Measurements from ENCODE around the gene EMP2. TPM values are rescaled to one million over a fixed set of nuclear protein-coding genes. Genes with fewer than 3 reads are reported as not detected.
A peak's percentile ranks its signal among the peaks of the same experiment; 100 is the strongest.

The EMP2 gene
- total RNA-seq, 5 donors from 2014 or later (not counting 1 experiment from before 2014, with no cell fraction given): 0.30 to 0.98 (median 0.61) TPM; not detected in 2

DNA sequence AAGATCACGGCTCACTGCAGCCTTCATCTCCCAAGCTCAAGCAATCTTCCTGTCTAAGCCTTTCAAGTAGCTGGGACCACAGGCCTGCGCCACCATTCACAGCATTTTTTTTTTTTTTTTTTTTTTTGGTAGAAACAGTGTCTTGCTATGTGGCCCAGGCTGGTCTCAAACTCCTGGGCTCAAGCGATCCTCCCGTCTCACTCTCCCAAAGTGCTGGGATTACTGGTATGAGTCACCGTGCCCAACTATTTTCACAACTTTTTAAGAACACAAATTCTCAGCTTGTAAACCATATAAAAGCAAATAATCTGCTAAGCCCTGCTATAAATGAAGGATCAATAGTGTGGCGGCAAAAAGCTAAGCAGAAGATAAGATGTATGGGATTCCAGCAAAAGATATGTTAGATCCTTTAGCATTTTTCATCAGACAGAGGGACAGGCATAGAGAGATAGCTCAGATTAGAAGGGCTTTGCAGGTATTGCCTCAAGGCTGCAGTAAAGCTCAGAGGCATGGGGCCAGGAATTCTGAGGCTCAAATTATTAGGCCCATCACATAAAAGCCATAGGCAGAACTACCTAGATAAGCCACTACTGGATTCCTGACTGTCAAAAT is 55.1 kb downstream of the EMP2 start:
- 60% methylated on average over 1 of the region's 6 CpGs for WGBS (ENCODE audit: insufficient coverage)

GRCh38 chr16:10522966-10523365 is 57.4 kb downstream of the EMP2 start:
- Histone ChIP-seq H3K4me1 (ENCODE audit: control insufficient read depth in 1 of 2, extremely low read depth in 1 of 2, insufficient read depth in 2 of 2, low read length in 2 of 2) (no peaks in the 10 kb centered on the region), H3K9me3 (no peaks in the 10 kb centered on the region), H3K4me3 (ENCODE audit: control insufficient read depth in 1 of 2, extremely low read depth in 1 of 2, low read length in 1 of 2) (no peak overlapping the region), H3K27me3 (replicated peaks in 1 of 2; ENCODE audit: control insufficient read depth in 2 of 2, extremely low read depth in 1 of 2, insufficient read depth in 2 of 2, low read length in 1 of 2) (peaks cover 0 to 10% of the 10 kb centered on the region in 2 experiments), H3K36me3 (ENCODE audit: control insufficient read depth in 2 of 2, extremely low read depth in 1 of 2, insufficient read depth in 1 of 2, low read length in 1 of 2) (no peaks in the 10 kb centered on the region), H3K27ac (ENCODE audit: low read length) (no peak overlapping the region)
- no peaks in the 10 kb centered on the region for H3K36me3 Mint-ChIP-seq
- DNase-seq (no peak), ATAC-seq (replicated peaks in 1 of 4) (no peak)
- no peak overlapping the region for H3K27ac Mint-ChIP-seq
- H3K9me3 Mint-ChIP-seq: no peaks in the 10 kb centered on the region
- 100% methylated on average over 1 of the region's 2 CpGs for WGBS (ENCODE audit: insufficient coverage)
- ChIA-PET CTCF (interaction anchor here (1.1 to 1.2 kb wide), 2 partner anchors 213 kb away, joined by 3 to 6 read pairs; no protein-coding TSS in a partner anchor), POLR2A (interaction anchor here in 1 of 2 donors (0.6 kb wide), 1 partner anchor 356 kb away, joined by 8 read pairs; no protein-coding TSS in a partner anchor)
- peaks cover 0 to 1% (median 0%) of the 10 kb centered on the region in 3 donors for H3K4me1 Mint-ChIP-seq
- no peak overlapping the region for H3K4me3 Mint-ChIP-seq
- H3K27me3 Mint-ChIP-seq: peaks cover 4 to 9% of the 10 kb centered on the region in 2 donors

More for the DNA sequence above, 55.1 kb downstream of the EMP2 start:
- ATAC-seq (replicated peaks in 1 of 4) (no peak), DNase-seq (no peak)
- CTCF ChIA-PET: interaction anchor here in 1 of 2 donors (0.7 kb wide), 1 partner anchor 211 kb away, joined by 3 read pairs; no protein-coding TSS in a partner anchor
- no peak overlapping the region for H3K27ac ChIP-seq (ENCODE audit: low read length)
- H3K27me3 ChIP-seq (replicated peaks in 1 of 2; ENCODE audit: control insufficient read depth in 2 of 2, extremely low read depth in 1 of 2, insufficient read depth in 2 of 2, low read length in 1 of 2): no peaks in the 10 kb centered on the region
- Mint-ChIP-seq H3K9me3 (no peaks in the 10 kb centered on the region), H3K27me3 (peaks cover 3 to 4% of the 10 kb centered on the region in 2 donors), H3K4me1 (peaks cover 0 to 1% (median 0%) of the 10 kb centered on the region in 3 donors), H3K27ac (no peak overlapping the region), H3K36me3 (no peaks in the 10 kb centered on the region), H3K4me3 (no peak overlapping the region)
- no peak overlapping the region for H3K4me3 ChIP-seq (ENCODE audit: control insufficient read depth in 1 of 2, extremely low read depth in 1 of 2, low read length in 1 of 2)
- H3K4me1 ChIP-seq (ENCODE audit: control insufficient read depth in 1 of 2, extremely low read depth in 1 of 2, insufficient read depth in 2 of 2, low read length in 2 of 2): no peaks in the 10 kb centered on the region
- H3K36me3 ChIP-seq (ENCODE audit: control insufficient read depth in 2 of 2, extremely low read depth in 1 of 2, insufficient read depth in 1 of 2, low read length in 1 of 2): no peaks in the 10 kb centered on the region
- POLR2A ChIA-PET: no interaction called here
- no peaks in the 10 kb centered on the region for H3K9me3 ChIP-seq

DNA sequence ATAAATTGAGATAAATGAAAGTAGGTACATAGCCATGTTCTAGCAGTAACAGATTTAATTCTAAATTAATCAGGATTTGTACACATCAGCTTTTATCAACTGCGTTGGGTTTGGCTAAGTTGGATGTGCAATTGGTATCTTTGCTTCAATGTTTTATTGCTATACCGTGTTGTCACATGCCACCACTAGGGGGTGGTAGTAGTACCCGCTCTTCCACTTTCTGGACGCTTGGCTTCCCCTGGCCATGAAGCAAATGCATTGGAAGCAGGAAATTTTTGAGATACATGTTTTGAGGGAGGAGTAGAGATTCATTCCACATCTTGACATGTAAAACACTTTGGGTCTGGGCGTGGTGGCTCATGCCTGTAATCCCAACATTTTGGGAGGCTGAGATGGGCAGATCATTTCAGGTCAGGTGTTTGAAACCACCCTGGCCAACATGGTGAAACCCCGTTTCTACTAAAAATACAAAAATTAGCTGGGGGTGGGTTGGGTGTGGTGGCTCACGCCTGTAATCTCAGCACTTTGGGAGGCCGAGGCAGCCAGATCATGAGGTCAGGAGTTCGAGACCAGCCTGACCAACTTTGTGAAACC is 58.6 kb downstream of the EMP2 start:
- ChIA-PET CTCF (interaction anchor here (0.6 to 1.6 kb wide), 4 partner anchors 47 to 223 kb away, joined by 3 to 5 read pairs (median 4); no protein-coding TSS in a partner anchor), POLR2A (no interaction called here)
- Histone ChIP-seq H3K9me3 (no peaks in the 10 kb centered on the region), H3K4me1 (ENCODE audit: control insufficient read depth in 1 of 2, extremely low read depth in 1 of 2, insufficient read depth in 2 of 2, low read length in 2 of 2) (no peaks in the 10 kb centered on the region), H3K4me3 (ENCODE audit: control insufficient read depth in 1 of 2, extremely low read depth in 1 of 2, low read length in 1 of 2) (no peak overlapping the region), H3K27ac (ENCODE audit: low read length) (no peak overlapping the region), H3K36me3 (ENCODE audit: control insufficient read depth in 2 of 2, extremely low read depth in 1 of 2, insufficient read depth in 1 of 2, low read length in 1 of 2) (no peaks in the 10 kb centered on the region), H3K27me3 (replicated peaks in 1 of 2; ENCODE audit: control insufficient read depth in 2 of 2, extremely low read depth in 1 of 2, insufficient read depth in 2 of 2, low read length in 1 of 2) (peaks cover 0 to 17% of the 10 kb centered on the region in 2 experiments)
- no peaks in the 10 kb centered on the region for H3K36me3 Mint-ChIP-seq
- H3K4me1 Mint-ChIP-seq: peaks cover 0 to 1% (median 0%) of the 10 kb centered on the region in 3 donors
- H3K27ac Mint-ChIP-seq: no peak overlapping the region
- 0% methylated on average over 2 of the region's 9 CpGs for WGBS (ENCODE audit: insufficient coverage)
- H3K4me3 Mint-ChIP-seq: no peak overlapping the region
- ATAC-seq (replicated peaks in 1 of 4): peak in 1 of 4 experiments; percentile 43
- peak in 23 of 35 experiments; percentile 2 to 71 (median 17) for DNase-seq
- peaks cover 4 to 9% of the 10 kb centered on the region in 2 donors for H3K27me3 Mint-ChIP-seq
- H3K9me3 Mint-ChIP-seq: no peaks in the 10 kb centered on the region

DNA sequence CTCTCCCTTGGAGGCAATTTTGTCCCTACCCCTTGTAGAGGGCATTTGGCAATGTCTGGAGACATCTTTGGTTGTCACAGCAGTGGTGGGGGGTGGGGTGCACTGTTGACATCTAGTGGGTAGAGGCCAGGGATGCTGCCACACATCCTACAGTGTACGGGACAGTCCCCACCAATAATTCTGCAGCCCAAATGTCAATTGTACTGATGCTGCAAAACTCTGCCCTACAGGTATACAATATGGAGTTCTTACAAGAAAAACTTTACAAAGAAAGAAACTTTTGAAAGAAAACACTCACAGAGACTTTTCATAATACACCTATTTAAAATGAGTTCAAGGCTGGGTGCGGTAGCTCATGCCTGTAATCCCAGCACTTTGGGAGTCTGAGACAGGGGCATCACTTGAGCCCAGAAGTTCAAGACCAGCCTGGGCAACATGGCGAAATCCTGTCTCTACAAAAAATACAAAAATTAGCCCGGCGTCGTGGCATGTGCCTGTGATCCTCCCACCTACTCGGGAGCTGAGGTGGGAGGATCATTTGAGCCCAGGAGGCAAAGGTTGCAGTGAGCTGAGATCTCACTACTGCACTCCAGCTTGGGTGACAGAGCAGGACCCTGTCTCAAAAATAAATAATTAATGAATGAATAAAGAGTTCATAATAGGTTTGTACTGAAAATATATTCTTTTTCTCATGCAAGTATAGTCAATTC is 59.4 kb downstream of the EMP2 start:
- no peaks in the 10 kb centered on the region for H3K36me3 Mint-ChIP-seq
- ATAC-seq (replicated peaks in 1 of 4): no peak

DNA sequence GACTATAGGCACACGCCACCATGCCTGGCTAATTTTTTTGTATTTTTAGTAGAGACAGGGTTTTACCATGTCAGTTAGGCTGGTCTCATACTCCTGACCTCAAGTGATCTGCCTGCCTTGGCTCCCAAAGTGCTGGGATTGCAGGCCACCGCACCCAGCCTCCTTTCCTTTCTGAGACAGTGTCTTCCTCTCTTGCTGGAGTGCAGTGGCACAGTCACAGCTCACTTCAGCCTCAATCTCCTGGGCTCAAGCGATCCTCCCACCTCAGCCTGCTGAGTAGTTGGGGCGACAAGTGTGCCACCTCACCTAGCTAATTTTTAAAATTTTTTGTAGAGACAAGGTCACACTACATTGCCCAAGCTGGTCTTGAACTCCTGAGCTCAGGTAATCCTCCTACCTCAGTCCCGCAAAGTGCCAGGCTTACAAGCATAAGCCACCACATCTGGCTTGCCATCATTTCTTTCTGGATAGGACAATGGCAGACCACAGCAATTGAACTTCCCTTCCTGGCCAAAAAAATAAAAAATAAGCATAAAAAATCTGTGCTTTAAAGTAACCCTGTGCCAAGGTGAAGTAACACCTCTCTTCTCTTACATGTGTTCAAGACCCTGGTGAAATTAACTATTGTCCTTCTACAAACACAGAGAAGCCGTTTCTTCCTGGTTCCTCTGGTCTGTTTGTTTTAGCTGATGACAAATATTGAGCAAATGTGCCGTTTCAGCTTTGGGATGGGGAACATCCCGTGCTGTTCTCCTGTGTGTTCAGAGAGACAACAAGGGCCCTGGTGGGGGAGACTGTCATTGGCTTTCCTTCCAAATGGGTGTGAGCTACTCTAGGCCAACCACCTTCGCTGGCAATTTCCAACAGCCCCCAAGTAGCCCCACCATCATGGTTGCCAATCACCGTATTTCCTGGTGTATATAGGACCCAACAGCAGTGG is 60.2 kb downstream of the EMP2 start:
- peaks cover 0 to 1% (median 0%) of the 10 kb centered on the region in 3 donors for H3K4me1 Mint-ChIP-seq
- H3K27me3 ChIP-seq (replicated peaks in 1 of 2; ENCODE audit: control insufficient read depth in 2 of 2, extremely low read depth in 1 of 2, insufficient read depth in 2 of 2, low read length in 1 of 2): peaks cover 0 to 20% of the 10 kb centered on the region in 2 experiments
- no peaks in the 10 kb centered on the region for H3K9me3 ChIP-seq
- ChIA-PET CTCF (interaction anchor here (0.5 to 1.6 kb wide), 4 partner anchors 216 to 1859 kb away, joined by 3 to 5 read pairs (median 4); no protein-coding TSS in a partner anchor), POLR2A (no interaction called here)
- 92% methylated on average over 5 of the region's 10 CpGs for WGBS (ENCODE audit: insufficient coverage)
- no peak overlapping the region for H3K27ac ChIP-seq (ENCODE audit: low read length)
- H3K27ac Mint-ChIP-seq: no peak overlapping the region
- no peak for DNase-seq
- H3K4me3 ChIP-seq (ENCODE audit: control insufficient read depth in 1 of 2, extremely low read depth in 1 of 2, low read length in 1 of 2): no peak overlapping the region
- ATAC-seq (replicated peaks in 1 of 4): no peak
- H3K36me3 ChIP-seq (ENCODE audit: control insufficient read depth in 2 of 2, extremely low read depth in 1 of 2, insufficient read depth in 1 of 2, low read length in 1 of 2): no peaks in the 10 kb centered on the region
- H3K9me3 Mint-ChIP-seq: no peaks in the 10 kb centered on the region
- no peaks in the 10 kb centered on the region for H3K4me1 ChIP-seq (ENCODE audit: control insufficient read depth in 1 of 2, extremely low read depth in 1 of 2, insufficient read depth in 2 of 2, low read length in 2 of 2)
- H3K4me3 Mint-ChIP-seq: no peak overlapping the region
- H3K27me3 Mint-ChIP-seq: peaks cover 4 to 9% of the 10 kb centered on the region in 2 donors
- H3K36me3 Mint-ChIP-seq: no peaks in the 10 kb centered on the region

More for the DNA sequence above, 59.4 kb downstream of the EMP2 start:
- CTCF ChIA-PET: interaction anchor here (0.6 to 1.6 kb wide), 4 partner anchors 48 to 216 kb away, joined by 3 to 5 read pairs (median 4); no protein-coding TSS in a partner anchor
- H3K4me1 Mint-ChIP-seq: peaks cover 0 to 1% (median 0%) of the 10 kb centered on the region in 3 donors
- DNase-seq: no peak
- Histone ChIP-seq H3K4me1 (ENCODE audit: control insufficient read depth in 1 of 2, extremely low read depth in 1 of 2, insufficient read depth in 2 of 2, low read length in 2 of 2) (no peaks in the 10 kb centered on the region), H3K27ac (ENCODE audit: low read length) (no peak overlapping the region), H3K27me3 (replicated peaks in 1 of 2; ENCODE audit: control insufficient read depth in 2 of 2, extremely low read depth in 1 of 2, insufficient read depth in 2 of 2, low read length in 1 of 2) (peaks cover 0 to 20% of the 10 kb centered on the region in 2 experiments), H3K36me3 (ENCODE audit: control insufficient read depth in 2 of 2, extremely low read depth in 1 of 2, insufficient read depth in 1 of 2, low read length in 1 of 2) (no peaks in the 10 kb centered on the region), H3K9me3 (no peaks in the 10 kb centered on the region), H3K4me3 (ENCODE audit: control insufficient read depth in 1 of 2, extremely low read depth in 1 of 2, low read length in 1 of 2) (no peak overlapping the region)
- no peak overlapping the region for H3K27ac Mint-ChIP-seq
- 80% methylated on average over 1 of the region's 7 CpGs for WGBS (ENCODE audit: insufficient coverage)
- peaks cover 4 to 9% of the 10 kb centered on the region in 2 donors for H3K27me3 Mint-ChIP-seq
- POLR2A ChIA-PET: no interaction called here
- no peak overlapping the region for H3K4me3 Mint-ChIP-seq
- H3K9me3 Mint-ChIP-seq: no peaks in the 10 kb centered on the region
